ENCODE measurements around the gene BAIAP2.

Gene BAIAP2

DNA sequence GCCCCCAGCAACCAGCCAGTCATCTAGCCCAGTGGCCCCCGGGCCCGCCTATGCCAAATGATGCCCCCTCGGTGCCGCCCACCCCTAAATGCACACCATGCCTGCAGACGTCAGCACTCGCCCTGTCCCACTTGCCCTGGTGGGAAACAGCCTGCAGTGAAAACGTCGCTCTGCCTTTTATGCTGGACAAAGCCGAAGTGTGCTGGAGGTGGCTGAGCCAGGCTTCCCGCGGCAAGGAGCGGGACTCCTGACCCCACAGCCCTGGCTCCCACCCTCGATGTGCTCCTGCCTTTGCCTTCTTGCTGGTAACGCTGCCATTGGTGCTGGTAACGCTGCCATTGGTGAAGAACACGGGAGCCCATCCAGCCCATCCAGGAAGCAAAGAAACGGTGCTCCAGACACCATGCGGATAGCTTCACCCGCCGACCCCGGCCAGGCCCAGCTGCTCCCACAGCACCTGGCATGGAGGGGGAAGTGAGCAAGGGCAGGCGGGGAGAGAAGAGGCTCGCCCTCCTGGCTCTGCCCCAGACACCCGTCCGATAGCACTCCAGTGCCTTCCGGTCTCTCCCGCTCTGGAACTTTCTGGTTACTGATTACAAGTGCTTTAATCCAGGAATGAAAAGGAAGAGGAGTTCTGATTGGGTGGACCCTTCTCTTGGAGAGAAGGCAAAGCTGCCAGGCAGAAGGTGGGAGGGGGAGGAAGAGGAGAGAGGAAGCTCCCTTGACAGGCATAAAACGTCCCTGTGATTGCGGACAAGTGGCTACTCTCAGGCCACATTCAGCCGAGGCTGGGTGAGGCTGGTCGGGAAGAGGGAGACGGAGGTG lies 4.0 kb upstream of the BAIAP2 start:
- no peak for DNase-seq (ENCODE audit: low read depth)
- TF ChIP-seq, protein P1, sequence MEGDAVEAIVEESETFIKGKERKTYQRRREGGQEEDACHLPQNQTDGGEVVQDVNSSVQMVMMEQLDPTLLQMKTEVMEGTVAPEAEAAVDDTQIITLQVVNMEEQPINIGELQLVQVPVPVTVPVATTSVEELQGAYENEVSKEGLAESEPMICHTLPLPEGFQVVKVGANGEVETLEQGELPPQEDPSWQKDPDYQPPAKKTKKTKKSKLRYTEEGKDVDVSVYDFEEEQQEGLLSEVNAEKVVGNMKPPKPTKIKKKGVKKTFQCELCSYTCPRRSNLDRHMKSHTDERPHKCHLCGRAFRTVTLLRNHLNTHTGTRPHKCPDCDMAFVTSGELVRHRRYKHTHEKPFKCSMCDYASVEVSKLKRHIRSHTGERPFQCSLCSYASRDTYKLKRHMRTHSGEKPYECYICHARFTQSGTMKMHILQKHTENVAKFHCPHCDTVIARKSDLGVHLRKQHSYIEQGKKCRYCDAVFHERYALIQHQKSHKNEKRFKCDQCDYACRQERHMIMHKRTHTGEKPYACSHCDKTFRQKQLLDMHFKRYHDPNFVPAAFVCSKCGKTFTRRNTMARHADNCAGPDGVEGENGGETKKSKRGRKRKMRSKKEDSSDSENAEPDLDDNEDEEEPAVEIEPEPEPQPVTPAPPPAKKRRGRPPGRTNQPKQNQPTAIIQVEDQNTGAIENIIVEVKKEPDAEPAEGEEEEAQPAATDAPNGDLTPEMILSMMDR (conservative IDR thresholded peaks at IDR 0.05; ENCODE audit: low read depth, low read length): no peak
- no peak overlapping the region for H3K4me3 ChIP-seq (ENCODE audit: low read depth, low read length)

DNA sequence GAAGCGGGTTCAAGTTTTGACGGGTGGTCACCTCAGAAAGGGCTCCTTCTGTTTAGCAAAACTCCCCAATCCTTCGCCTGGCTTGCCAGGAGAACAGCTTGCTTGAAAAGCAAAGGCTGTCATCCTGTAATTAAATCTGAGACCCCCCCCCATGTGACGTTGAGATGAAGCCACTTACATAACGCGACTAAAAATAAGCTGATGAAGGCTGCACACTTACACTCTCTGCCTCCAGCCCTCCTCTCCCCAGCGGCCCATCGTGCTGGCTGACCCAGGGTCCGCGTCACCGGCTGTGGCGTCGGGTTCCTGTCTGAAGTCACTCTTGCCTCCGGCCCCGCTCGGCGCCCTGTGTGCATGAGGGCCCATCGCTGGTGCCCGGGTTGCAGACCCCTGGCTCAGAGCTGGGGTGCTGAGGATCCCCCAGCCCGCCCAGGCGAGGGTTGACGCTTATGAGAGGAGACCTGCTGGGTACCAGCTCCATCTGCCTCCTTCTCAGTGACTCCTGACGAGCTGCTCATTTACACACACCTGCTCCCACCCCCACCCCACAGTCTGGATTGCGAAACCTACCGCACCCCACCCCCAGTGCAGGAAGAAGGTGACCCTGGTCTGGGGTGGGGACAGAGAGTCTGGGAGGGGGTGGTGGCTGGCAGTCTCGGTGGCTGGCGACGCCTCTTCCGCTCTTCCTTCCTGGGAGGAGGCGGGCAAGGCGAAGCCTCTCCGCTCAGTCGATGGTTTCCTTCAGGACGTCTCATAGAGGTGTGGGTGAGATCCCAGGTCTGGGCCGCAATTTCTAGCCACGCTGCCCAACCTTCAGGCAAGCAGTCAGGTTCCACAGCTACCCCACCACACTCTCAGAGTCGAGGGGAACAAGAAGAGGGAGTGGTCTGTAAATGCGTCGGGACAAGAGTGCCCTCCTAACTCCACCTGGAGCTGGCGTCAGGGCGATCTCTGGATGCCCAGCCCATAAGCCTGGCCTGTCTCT lies 3.1 kb upstream of the BAIAP2 start:
- TF ChIP-seq, protein P1 (conservative IDR thresholded peaks at IDR 0.05; ENCODE audit: low read depth, low read length): no peak
- H3K4me3 ChIP-seq (ENCODE audit: low read depth, low read length): no peak overlapping the region
- DNase-seq (ENCODE audit: low read depth): no peak

DNA sequence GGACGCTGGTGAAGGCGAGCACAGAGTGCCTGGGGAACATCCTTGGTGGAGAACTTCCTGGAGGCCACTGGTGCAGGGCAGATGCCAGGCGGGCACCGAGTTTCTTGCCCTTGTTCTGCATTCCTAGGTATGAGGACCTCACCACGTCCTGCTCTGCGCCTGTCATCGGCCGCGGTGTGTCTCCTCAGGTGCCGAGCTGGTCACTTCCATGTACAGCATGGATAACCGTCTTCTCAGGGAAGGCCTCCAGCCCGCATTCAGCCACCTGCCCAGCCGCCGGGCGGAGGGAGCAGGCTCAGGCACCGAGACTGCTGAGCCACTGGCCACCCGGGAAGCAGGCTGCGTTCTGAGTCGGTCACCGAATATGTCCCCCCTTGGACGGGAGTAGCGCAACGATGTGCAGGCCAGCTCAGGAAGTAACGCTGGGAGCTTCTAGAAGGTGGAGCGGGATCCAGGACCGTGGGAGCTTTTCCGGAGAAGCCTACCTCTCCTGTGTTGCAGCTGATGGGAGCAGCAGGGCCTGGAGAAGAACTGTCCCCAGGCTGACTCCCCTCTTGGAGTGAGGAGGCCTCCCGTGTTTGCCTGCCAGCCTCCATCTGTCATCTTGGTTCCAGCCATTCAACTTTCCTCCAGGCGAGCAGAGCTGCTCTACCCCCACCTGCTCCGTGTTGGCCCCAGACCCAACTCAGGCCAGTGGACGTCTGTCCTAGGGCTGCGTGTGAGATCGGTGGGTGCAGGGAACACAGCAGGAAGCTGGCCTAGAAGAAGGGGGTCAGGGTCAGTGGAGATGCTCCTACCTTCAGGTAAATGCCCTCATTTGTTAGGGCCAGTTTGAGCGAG lies 2.1 kb upstream of the BAIAP2 start:
- H3K4me3 ChIP-seq (ENCODE audit: low read depth, low read length): no peak overlapping the region
- no peak for DNase-seq (ENCODE audit: low read depth)
- TF ChIP-seq, protein P1 (conservative IDR thresholded peaks at IDR 0.05; ENCODE audit: low read depth, low read length): no peak

DNA sequence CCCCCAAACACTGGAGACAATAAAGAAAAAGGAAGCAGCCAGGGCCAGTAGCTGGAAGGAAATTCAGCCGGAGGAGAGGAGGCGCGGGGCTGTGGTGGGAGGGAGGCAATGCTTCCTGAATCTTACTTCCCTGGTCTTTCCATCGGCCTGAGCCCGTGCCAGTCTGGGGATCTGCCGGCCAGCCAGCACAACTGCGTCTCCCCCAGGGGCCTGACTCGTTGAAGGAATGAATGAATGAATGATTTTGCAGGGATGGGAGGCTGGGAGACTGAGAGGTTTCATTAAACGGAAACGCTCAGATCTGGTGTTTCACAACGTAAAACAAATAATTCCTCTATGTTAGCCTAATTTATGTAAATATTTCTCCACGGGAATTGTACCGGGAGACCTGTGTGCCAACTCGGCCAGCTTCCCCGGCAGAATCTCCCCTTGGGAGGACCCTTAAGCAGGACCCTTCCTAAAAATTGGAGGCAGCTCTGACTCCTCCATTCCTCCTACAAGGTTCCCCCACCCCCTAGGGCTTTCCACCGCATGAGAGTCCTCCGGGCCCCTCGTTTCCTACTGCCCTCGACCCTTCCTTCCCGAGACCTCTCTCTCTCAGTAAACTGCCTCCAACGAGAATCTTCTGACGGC lies 1.3 kb upstream of the BAIAP2 start:
- H3K4me3 ChIP-seq (ENCODE audit: low read depth, low read length): peak overlapping the region; percentile 56
- no peak for DNase-seq (ENCODE audit: low read depth)
- TF ChIP-seq, protein P1 (conservative IDR thresholded peaks at IDR 0.05; ENCODE audit: low read depth, low read length): no peak

DNA sequence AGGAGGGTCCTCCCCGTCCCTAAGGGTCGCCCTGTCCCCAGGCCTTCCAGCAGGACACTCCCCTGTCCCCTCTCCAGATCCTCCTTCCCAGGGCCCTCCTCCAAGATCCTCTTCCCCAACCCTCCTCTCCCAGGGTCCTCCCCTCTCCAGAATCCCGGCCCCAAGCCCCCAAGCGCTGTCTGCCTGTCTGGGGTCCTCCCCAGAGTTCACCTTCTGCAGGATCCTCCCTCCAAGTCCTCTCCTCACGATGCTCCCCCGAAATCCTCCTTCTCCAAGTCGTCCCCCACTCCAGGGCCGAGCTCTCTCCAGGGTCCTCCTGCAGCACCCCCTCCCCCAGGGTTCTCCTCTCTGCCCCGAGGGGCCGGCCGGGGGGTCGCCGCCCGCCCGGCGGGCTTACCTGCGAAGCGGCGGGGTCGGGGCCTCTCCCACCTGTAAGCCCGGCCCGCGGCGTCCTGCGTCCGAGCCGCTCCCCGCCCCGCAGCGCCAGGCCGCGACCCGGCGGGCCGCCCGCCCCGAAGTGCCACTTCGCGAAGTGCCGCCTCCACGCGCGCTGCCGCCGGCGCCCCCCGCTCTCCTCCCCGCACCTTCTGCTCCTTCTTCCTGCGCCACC lies 678 bp upstream of the BAIAP2 start:
- no peak for DNase-seq (ENCODE audit: low read depth)
- TF ChIP-seq, protein P1 (conservative IDR thresholded peaks at IDR 0.05; ENCODE audit: low read depth, low read length): no peak
- peak overlapping the region; percentile 56 for H3K4me3 ChIP-seq (ENCODE audit: low read depth, low read length)

Data from choroid plexus epithelial cell (primary cell).